Stimulated activated CD8-positive, alpha-beta memory T cell treated with anti-CD3 and anti-CD28 coated beads, Interleukin-4, amount 100 ng/mL, for 24 hours (primary cell): ENCODE results near the gene KCNH4.
A peak's percentile ranks its signal among the peaks of the same experiment; 100 is the strongest.
"Not testable (repeated sequence)": the region's sequence is repeated elsewhere in the genome, so short reads cannot be mapped to it uniquely, and the experiment has no call there.

Experiments used
- DNase-seq: peaks from one replicate; pipeline ENCODE4 v3.0.0-alpha.2; 2020; ENCODE audit warnings: low read depth

KCNH4 gene

DNA sequence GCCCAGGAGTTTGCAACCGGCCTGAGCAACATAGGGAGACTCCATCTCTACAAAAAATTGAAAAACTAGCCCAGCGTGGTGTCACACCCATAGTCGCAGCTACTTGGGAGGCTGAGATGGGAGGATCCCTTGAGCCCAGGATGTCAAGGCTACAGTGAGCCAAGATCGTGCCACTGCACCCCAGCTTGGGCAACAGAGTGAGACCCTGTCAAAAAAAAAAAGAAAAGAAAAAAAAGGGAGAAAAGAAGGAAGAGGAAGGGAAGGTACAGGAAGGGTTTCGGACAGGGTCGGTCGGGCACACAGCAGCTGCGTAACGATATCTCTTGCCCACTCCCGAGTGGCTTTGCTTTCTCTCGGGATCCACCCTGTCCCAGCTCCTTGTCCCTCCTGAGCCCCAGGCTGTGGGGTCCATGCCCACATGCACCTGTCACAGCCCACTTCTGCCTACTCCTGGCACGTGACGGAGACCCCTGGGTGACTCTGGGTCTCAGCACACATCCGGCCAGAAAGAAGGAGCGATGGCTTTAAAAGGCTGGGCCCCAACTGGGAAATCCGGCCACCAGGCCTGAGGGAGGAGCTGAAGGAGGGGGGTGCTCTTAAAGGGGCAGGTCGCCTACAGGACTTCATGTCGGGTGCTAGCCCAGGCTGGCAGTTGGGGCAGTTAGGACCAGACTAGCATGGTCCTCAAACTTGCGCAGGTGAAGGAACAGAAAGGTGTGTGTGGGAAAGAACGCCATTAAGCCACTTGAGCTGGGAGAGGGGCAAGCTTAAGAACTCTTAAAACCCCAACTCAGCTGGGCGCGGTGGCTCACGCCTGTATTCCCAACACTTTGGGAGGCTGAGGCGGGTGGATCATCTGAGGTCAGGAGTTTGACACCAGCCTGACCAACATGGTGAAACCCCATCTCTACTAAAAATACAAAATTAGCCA lies 13.3 kb upstream of the KCNH4 start, which contains the start of gene GHDC:
TSS of gene GHDC (minus strand) at position 526 of the 931 bp plus-strand sequence. CDS start 913 bp downstream, outside the sequence.
- peak; percentile 70 for DNase-seq

GRCh38 chr17:42193216-42193968 lies 12.4 kb upstream of the KCNH4 start:
- no peak for DNase-seq

GRCh38 chr17:42192189-42193126 lies 11.5 kb upstream of the KCNH4 start:
- DNase-seq, result no peak

DNA sequence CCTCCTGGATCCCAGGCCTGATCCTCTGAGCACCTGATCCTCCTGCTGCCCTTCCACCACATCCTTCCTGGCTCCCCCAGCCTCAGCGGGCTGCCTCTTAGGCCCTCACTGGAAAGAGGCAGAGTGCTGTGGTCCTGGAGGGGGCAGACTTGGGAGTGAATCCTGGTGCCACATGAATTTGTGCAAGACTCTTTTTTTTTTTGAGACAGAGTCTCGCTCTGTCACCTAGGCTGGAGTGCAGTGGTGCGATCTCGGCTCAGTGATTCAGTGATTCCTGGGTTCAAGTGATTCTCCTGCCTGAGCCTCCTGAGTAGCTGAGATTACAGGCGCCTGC lies 10.3 kb upstream of the KCNH4 start:
- DNase-seq, result no peak

DNA sequence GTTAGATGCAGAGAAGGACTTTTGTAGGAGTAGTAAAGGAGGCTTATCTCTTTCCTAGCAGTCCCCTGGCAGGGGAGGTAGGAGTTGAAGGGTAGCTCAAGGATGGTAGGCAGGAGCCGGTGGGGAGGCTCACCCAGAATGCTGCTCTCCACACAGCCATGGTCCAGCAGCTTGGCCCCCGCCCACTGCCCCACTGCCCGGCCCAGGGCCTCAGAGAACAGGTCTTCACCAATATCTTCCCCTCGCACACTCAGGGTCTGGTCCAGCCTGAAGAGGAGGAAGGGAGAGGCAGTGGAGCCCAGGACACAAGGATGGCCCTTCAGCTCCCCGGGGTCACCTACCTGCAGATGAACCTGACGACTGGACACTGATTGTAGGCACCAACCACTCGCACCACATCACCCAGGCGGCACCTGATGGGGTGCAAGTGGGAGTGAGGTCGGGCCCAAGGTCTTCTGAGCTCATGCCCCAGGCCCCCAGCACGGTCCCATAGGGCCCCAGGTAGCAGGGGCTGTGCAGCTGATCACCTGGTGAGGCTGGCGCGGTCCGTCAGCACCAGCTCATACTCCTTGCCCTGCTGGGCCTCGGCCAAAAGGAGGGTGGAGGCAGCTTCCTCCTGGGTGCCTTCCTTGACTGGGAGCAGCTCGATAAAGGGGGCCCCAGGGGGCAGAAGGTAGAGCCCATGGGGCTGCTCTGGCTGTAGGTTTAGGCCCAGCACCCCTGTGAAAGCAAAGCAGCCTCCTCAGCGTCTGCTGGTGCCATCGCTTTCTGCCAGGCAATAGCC lies 9.7 kb upstream of the KCNH4 start:
- no peak for DNase-seq

- no peak for DNase-seq
These were observed 8.7 kb upstream of the KCNH4 start for GRCh38 chr17:42189651-42189965.

DNA sequence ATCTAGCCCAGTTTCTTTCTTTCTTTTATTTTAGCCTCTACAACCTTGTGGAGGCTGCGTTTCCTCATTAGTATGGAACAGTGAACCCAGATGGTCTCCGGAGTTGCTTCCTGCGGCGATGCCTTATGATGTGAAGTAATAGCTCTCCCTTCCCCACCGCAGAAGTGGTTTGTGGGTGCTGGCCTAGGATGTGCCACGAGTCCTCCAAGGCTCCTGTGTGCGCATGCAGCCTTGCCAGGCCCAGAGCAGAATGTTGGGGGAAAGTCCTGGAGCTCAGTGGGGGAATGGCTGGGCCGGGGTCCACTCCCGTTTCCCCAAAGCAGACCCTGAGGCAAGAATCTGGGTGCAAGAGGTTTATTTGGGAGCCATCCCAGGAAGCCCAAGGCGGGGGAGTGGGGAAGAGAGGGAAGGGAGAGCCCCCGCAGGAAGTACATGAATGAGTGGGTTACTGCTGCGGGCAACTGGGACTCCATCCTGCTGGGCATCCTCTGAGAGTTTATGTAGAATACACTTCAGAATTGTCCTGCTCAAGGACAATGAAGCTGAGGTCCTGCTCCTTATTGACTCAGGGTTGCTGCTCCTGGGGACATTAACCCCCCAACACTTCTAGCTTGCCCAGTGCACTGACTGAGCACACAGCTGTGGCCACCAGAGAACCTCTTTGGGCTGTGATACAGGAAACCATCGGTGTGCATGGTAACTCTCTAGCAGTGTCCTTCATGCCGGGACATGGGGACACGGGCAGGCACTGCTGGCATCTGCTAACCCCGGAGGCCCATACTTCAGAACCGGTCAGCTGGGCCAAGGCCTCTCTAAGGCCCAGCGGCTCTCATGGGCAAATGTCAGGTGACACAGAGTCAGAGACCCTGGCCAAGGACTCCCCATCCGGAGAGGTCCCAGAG lies 8.1 kb upstream of the KCNH4 start:
- DNase-seq, result no peak

GRCh38 chr17:42187833-42188232 lies 6.9 kb upstream of the KCNH4 start:
- no peak for DNase-seq

DNA sequence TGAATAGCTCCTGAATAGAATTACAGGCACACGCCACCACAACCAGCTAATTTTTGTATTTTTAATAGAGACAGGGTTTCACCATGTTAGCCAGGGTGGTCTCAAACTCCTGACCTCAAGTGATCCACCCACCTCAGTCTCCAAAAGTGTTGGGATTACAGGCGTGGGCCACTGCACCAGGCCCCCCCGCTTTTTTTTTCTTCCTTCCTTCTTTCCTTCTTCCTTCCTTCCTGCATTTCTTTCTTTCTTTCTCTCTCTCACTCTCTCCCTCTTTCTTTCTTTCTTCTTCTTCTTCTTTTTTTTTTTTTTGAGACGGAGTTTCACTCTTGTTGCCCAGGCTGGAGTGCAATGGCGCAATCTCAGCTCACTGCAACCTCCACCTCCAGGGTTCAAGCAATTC lies 5.2 kb upstream of the KCNH4 start:
- DNase-seq, result not testable (repeated sequence)

- DNase-seq, result no peak
These were observed 4.6 kb upstream of the KCNH4 start for GRCh38 chr17:42185621-42185930.

DNA sequence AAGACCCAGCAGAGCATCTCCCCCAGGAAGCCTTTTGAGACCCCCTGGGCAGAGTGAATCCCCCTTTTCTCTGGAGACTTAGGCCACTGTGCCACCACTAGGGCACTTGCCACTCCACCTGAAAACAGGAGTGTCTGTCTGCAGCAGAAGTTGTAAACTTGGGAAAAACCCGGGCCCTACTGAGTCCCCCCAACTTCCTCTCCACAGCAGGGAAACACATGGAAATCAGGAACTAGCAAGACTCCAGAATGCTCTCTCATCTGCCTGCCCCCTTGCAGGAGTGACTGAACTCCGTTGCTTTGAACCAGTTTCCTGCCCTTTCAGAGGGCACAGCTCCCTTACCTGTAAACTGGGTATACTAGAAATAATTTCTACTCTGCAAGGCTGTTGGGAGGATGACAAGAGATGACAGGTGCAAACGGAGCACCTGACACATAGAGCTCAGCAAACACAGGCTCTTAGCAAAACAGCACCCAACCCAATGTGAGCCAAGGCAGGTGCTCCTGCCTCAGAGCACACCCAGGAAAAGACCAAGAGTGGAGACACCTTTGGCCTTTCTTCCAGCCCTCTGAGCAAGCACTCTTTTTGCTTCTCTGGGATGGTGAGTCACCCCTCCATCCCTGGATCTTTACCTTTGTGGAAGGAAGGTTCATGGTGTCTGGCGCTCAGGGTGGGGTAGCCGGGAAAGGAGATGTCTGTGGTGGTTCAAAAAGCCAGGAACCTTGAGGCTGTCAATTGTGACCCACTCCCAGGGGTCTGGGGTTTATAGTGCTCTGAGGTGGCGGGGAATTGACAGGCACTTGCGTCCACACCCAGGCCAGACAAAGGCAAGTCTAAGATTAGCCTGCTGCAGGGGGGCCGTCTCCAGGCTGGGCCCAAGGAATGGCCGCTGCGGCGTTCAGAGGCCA lies 4.0 kb upstream of the KCNH4 start, which contains the start of gene HCRT:
TSS of gene HCRT (minus strand) at position 740 of the 908 bp plus-strand sequence. CDS start at position 653, 87 bp downstream.
- no peak for DNase-seq

DNA sequence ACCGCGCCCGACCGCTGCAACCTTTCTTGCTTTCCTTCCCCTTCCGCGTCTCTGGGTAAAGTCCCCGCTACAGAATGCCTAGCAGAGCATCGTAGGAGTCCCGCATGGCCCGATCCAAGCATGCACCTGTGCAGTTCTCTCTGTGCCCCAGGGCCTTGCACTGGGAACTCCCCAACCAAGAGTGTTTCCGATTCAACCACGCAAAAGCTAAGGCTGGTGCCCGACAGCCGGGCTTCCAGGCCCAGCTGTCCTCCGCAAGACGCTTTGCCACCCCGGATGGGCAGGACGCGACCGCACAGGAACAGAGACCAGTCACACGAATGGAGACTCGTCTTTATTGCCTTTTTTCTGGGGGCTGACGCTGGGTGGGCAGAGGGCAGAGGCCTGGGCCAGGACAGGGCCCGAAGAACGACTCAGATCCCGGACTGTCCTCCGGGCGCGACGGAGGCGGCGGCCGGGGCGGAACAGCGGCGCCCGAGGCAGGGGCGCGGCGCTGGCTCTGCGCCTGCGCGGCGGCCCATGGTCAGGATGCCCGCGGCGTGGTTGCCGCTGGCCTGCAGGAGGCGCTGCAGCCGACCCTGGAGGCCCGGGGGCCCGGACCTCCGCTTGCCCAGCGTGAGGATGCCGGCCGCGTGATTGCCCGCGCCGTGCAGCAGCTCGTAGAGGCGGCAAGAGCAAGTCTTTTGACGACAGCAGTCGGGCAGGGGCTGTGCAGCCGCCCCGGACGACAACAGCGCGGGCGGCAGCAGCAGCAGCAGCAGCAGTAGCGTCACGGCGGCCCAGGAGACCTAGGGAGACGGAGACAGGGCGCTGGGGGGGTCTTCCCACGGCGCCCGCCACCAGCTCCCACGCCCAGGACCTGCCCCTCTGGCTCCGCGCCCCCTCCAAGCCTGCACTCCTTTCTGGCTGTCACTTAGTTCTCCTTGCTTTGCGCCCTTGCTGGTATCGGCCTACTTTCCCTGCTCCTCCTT lies 3.1 kb upstream of the KCNH4 start:
- peak; percentile 66 for DNase-seq

DNA sequence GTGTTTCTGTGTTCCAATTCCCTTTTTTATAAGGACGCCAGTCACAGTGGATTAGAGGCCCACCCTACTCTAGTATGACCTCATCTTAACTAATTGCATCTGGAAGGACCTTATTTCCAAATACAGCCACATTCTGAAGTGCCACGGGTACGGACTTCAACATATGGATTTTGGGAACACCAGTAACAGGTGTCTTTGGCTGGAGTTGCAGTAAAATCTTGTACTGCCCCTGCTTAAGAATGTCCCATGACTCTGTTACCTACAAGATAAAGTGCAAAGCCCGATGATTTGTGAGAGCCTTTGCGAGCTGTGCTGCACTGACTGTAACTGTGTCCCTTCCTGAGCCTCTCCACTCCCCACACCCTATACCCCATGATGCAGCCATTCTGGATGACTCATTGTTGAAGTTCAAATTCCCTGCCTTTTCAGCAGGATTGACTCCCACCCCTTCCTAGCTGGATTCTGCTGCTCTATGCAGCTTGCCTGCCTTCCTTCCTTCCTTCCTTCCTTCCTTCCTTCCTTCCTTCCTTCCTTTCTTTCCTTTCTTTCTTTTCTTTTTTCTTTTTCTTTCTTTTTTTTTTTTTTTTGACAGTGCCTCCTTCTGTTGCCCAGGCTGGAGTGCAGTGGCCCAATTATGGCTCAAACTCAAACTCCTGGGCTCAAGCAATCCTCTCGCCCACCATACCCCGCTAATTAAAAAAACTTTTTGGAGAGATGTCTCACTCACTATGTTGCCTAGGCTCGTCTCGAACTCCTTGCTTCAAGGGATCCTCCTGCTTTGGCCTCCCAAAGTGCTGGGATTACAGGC lies 2.2 kb upstream of the KCNH4 start:
- no peak for DNase-seq

- no peak for DNase-seq
These were observed 887 bp upstream of the KCNH4 start for GRCh38 chr17:42181851-42182207.

DNA sequence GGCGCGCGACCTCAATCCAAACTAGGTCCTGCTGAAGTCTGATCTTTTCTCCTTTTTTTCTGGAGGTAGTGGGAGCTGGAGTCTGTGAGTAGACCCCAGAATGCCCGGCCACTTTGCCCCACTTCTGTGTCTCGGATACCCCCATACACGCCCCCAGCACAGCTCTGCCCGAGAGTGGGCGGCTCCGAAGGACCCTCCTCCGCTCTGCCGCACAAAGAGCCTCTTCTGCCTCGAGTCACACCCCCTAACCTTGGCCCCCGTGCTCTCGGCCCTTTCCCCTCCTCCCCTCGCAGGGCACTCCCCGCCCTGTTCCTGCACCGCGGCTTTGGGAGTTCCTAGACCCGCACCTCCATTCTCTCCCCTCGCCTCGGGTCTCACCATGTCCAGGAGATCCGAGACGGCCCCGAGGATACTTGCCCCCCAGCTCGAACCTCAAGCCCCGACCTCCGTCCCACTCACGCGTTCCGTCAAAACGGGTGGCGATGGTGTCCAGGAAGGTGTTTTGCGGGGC lies 476 bp downstream of the KCNH4 start:
- DNase-seq, result no peak

DNA sequence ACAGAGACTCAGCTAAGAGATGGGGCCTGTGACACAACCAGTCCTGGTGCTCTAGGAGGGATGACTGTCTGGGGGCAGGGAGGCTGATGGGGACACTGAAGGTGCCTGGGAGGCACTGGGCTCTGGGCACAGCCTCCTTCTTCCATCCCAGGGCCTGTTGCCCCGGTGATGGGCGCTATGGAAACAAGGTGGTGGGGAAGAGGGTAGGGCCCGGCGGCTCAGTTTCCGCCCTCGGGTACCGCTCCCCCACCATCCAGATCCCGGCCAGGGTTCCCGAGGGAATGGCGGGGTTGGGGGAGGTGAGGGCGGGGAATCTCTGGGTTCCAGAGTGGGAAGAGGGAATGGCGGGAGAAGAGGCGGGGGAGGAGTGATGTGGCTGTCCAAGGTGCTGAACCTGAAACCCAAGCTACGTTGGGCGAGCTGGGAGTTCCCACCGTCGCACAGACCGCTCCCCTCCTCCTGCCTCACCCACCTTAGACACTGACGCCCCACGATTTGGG lies 981 bp downstream of the KCNH4 start:
- no peak for DNase-seq

- DNase-seq, result no peak
These were observed 1.6 kb downstream of the KCNH4 start for GRCh38 chr17:42179335-42179734.
